H9 (cell line): ENCODE results near the gene GLRX3. TPM values are rescaled to one million over a fixed set of nuclear protein-coding genes. Genes with fewer than 3 reads are reported as not detected.

ENCODE experiments used
- DNase-seq: peaks from one replicate; pipeline ENCODE4 v3.0.0-alpha.2; 2017
- H2AFZ ChIP-seq: one replicate; pipeline ENCODE4 v1.6.1; 2013; ENCODE audit warnings: mild to moderate bottlenecking, low read length, control low read depth, moderate library complexity
- H2AK5ac ChIP-seq: 2 replicates; pipeline ENCODE4 v1.6.1; 2013; ENCODE audit warnings: low read length, control low read depth, mixed read lengths; ENCODE audit not compliant: insufficient read length
- H2BK120ac ChIP-seq: one replicate; pipeline ENCODE4 v1.6.1; 2013; ENCODE audit warnings: low read depth, mild to moderate bottlenecking, low read length, control low read depth, inconsistent platforms; ENCODE audit not compliant: poor library complexity, severe bottlenecking
- H2BK12ac ChIP-seq: 2 replicates; pipeline ENCODE4 v1.6.1; 2013; ENCODE audit warnings: low read length, control low read depth, mixed read lengths, low read depth; ENCODE audit not compliant: insufficient read length
- H2BK15ac ChIP-seq: 2 replicates; pipeline ENCODE4 v1.6.1; 2013; ENCODE audit warnings: low read depth, low read length, control low read depth
- H2BK20ac ChIP-seq: one replicate; pipeline ENCODE4 v1.6.1; 2013; ENCODE audit warnings: low read depth, mild to moderate bottlenecking, low read length, control low read depth, inconsistent platforms; ENCODE audit not compliant: poor library complexity, severe bottlenecking
- H2BK5ac ChIP-seq: 2 replicates; pipeline ENCODE4 v1.6.1; 2013; ENCODE audit warnings: low read length, control low read depth, mixed read lengths; ENCODE audit not compliant: insufficient read length
- H3K14ac ChIP-seq: 2 replicates; pipeline ENCODE4 v1.6.1; 2013; ENCODE audit warnings: low read length, control low read depth; ENCODE audit not compliant: insufficient read depth
- H3K18ac ChIP-seq: 2 replicates; pipeline ENCODE4 v1.6.1; 2013; ENCODE audit warnings: low read depth, mild to moderate bottlenecking, mixed read lengths, low read length, control low read depth; ENCODE audit not compliant: insufficient read length
- H3K23ac ChIP-seq: 2 replicates; pipeline ENCODE4 v1.6.1; 2013; ENCODE audit warnings: low read length, control low read depth, mixed read lengths, low read depth; ENCODE audit not compliant: insufficient read length
- H3K23me2 ChIP-seq: 2 replicates; pipeline ENCODE4 v1.6.1; 2013; ENCODE audit warnings: low read depth, mild to moderate bottlenecking, mixed read lengths, low read length, control low read depth; ENCODE audit not compliant: insufficient read length, poor library complexity, severe bottlenecking
- H3K27ac ChIP-seq: 2 replicates; pipeline ENCODE4 v1.5.1; 2013; ENCODE audit warnings: low read length, control low read depth, mixed read lengths, low read depth; ENCODE audit not compliant: insufficient read length
- H3K27me3 ChIP-seq: 2 replicates; pipeline ENCODE4 v1.6.1; 2013; ENCODE audit warnings: low read length, control low read depth, inconsistent platforms; ENCODE audit not compliant: insufficient read depth
- H3K4ac ChIP-seq: 2 replicates; pipeline ENCODE4 v1.6.1; 2013; ENCODE audit warnings: low read depth, mild to moderate bottlenecking, control low read depth, inconsistent platforms, low read length, moderate library complexity
- H3K4me1 ChIP-seq: 2 replicates; pipeline ENCODE4 v1.6.1; 2013; ENCODE audit warnings: low read length, control low read depth, inconsistent platforms; ENCODE audit not compliant: insufficient read depth
- H3K4me2 ChIP-seq: 2 replicates; pipeline ENCODE4 v1.6.1; 2013; ENCODE audit warnings: low read length, control low read depth, mixed read lengths; ENCODE audit not compliant: insufficient read length, insufficient read depth
- H3K56ac ChIP-seq: 2 replicates; pipeline ENCODE4 v1.6.1; 2013; ENCODE audit warnings: low read depth, mild to moderate bottlenecking, mixed read lengths, low read length, control low read depth; ENCODE audit not compliant: insufficient read length
- H3K79me1 ChIP-seq: 2 replicates; pipeline ENCODE4 v1.6.1; 2013; ENCODE audit warnings: low read depth, mild to moderate bottlenecking, moderate library complexity, low read length, control low read depth, inconsistent platforms; ENCODE audit not compliant: insufficient read depth, poor library complexity, severe bottlenecking
- H3K79me2 ChIP-seq: 2 replicates; pipeline ENCODE4 v1.6.1; 2013; ENCODE audit warnings: low read length, control low read depth, inconsistent platforms; ENCODE audit not compliant: insufficient read depth
- H3K9ac ChIP-seq: 2 replicates; pipeline ENCODE4 v1.6.1; 2013; ENCODE audit warnings: low read length, control low read depth, mixed read lengths; ENCODE audit not compliant: insufficient read length; ENCODE audit errors: extremely low read depth
- H3K9me3 ChIP-seq: one replicate; pipeline ENCODE4 v1.6.1; 2013; ENCODE audit warnings: low read depth, low read length, inconsistent platforms; ENCODE audit not compliant: control insufficient read depth
- H3T11ph ChIP-seq: one replicate; pipeline ENCODE4 v1.6.1; 2013; ENCODE audit warnings: mild to moderate bottlenecking, low read length, control low read depth, inconsistent platforms
- H4K20me1 ChIP-seq: one replicate; pipeline ENCODE4 v1.6.1; 2013; ENCODE audit not compliant: control insufficient read depth, insufficient read length, insufficient read depth
- H4K5ac ChIP-seq: 2 replicates; pipeline ENCODE4 v1.6.1; 2013; ENCODE audit warnings: low read depth, mild to moderate bottlenecking, mixed read lengths, low read length, control low read depth; ENCODE audit not compliant: insufficient read length
- H4K8ac ChIP-seq: replicated peaks from 2 replicates; pipeline ENCODE4 v1.6.1; 2013; ENCODE audit warnings: low read length, control low read depth, mixed read lengths, low read depth; ENCODE audit not compliant: insufficient read length
- H4K91ac ChIP-seq: 2 replicates; pipeline ENCODE4 v1.6.1; 2013; ENCODE audit warnings: low read depth, mild to moderate bottlenecking, moderate library complexity, mixed read lengths, low read length, control low read depth; ENCODE audit not compliant: insufficient read length
- H3K27ac Mint-ChIP-seq, 3 experiments: 2 replicates in 2 of 3; 3 replicates in 1 of 3; pipeline ENCODE4 v1.8.0; 2020 to 2021; ENCODE audit warnings: mixed read lengths in 3 of 3, mild to moderate bottlenecking in 1 of 3, moderate library complexity in 1 of 3
- H3K27me3 Mint-ChIP-seq: 2 replicates; pipeline ENCODE4 v1.8.0; 2021; ENCODE audit warnings: low read depth, mild to moderate bottlenecking, moderate library complexity, mixed read lengths
- H3K36me3 Mint-ChIP-seq, 3 experiments: 2 replicates in 2 of 3; 3 replicates in 1 of 3; pipeline ENCODE4 v1.8.0; 2020 to 2021; ENCODE audit warnings: low read depth in 3 of 3, mixed read lengths in 3 of 3; ENCODE audit not compliant: insufficient read depth in 1 of 3
- H3K4me1 Mint-ChIP-seq, 2 experiments: 2 replicates each; pipeline ENCODE4 v1.8.0; 2020; ENCODE audit warnings: mixed read lengths in 2 of 2
- H3K4me3 Mint-ChIP-seq, 2 experiments: 2 replicates in 1 of 2; 3 replicates in 1 of 2; pipeline ENCODE4 v1.8.0; 2020 to 2021; ENCODE audit warnings: mild to moderate bottlenecking in 2 of 2, mixed read lengths in 2 of 2, moderate library complexity in 1 of 2
- H3K9me3 Mint-ChIP-seq, 2 experiments: 2 replicates in 1 of 2; 3 replicates in 1 of 2; pipeline ENCODE4 v1.8.0; 2020; ENCODE audit warnings: mild to moderate bottlenecking in 2 of 2, mixed read lengths in 2 of 2, moderate library complexity in 1 of 2
- WGBS: extraction: QIAGEN DNeasy Blood & Tissue Kit; methylation state at CpG from one replicate; pipeline ENCODE4 v1.1.7; 2013; ENCODE audit warnings: missing lambda C conversion rate, low lambda C conversion rate, mixed read lengths; ENCODE audit not compliant: insufficient read length; ENCODE audit errors: extremely low coverage; 5-methylcytosine and 5-hydroxymethylcytosine counted together
- total RNA-seq: library from RNA; stranded (reverse); gene quantifications from 2 replicates; pipeline ENCODE4 v1.2.1, GENCODE V29; 2021
- TF ChIP-seq, protein P1 (sequence below): fragments of 200-600 bp; sonication (generic); conservative IDR thresholded peaks from 3 replicates; pipeline ENCODE4 v1.8.0; 2021; ENCODE audit warnings: antibody characterized with exemption, mild to moderate bottlenecking

Gene GLRX3
- total RNA-seq, 1 experiment from 2014 or later = 139 TPM

DNA sequence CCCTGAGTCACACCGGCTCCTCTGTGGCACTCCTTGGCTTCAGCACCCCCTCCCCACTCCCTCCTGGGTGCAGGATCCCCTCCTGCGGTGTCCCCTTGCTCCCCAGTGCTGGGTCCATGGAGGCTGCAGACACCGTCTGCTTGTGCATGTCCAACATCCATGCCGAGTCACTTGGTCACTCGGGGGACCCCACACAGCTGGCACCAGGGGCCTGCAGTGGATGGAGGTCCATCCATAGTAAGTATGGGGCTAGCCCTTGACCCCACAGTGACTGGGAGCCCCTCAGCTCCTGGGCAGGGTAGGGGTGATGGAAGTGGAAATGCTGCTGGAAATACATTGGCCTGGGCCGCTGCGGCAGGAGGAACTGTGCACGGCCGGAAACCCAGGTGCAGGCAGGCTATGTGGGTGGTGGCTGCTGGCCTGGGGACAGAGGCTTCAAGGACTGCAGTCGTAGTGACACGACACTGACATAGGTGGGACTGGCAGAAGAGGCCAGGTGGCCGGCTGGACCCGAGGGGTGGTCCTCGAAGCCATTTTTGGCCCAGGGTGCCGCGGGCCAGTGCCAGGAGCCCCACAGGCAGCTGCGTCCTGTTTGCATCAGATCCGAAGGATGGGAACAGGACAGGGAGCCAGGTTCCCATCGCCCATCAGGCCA is 58.9 kb downstream of the GLRX3 start:
- H3K23ac ChIP-seq = no peak overlapping the region
- no peak overlapping the region for H3K4me3 Mint-ChIP-seq
- no peak overlapping the region for H3T11ph ChIP-seq
- TF ChIP-seq, protein P1, sequence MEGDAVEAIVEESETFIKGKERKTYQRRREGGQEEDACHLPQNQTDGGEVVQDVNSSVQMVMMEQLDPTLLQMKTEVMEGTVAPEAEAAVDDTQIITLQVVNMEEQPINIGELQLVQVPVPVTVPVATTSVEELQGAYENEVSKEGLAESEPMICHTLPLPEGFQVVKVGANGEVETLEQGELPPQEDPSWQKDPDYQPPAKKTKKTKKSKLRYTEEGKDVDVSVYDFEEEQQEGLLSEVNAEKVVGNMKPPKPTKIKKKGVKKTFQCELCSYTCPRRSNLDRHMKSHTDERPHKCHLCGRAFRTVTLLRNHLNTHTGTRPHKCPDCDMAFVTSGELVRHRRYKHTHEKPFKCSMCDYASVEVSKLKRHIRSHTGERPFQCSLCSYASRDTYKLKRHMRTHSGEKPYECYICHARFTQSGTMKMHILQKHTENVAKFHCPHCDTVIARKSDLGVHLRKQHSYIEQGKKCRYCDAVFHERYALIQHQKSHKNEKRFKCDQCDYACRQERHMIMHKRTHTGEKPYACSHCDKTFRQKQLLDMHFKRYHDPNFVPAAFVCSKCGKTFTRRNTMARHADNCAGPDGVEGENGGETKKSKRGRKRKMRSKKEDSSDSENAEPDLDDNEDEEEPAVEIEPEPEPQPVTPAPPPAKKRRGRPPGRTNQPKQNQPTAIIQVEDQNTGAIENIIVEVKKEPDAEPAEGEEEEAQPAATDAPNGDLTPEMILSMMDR = no peak
- no peak overlapping the region for H4K5ac ChIP-seq
- DNase-seq = no peak
- no peaks in the 10 kb centered on the region for H3K9me3 Mint-ChIP-seq
- H3K18ac ChIP-seq = no peak overlapping the region
- no peaks in the 10 kb centered on the region; a peak in 1 of 7 replicates for H3K36me3 Mint-ChIP-seq
- H2BK120ac ChIP-seq = no peak overlapping the region
- H3K27ac Mint-ChIP-seq = no peak overlapping the region; a peak in 1 of 7 replicates
- H3K9me3 ChIP-seq = no peaks in the 10 kb centered on the region
- H3K23me2 ChIP-seq = peaks cover 6% of the 10 kb centered on the region
- H3K27me3 Mint-ChIP-seq = no peaks in the 10 kb centered on the region; the same call in none of the 2 replicates
- H3K14ac ChIP-seq = no peak overlapping the region
- H2BK5ac ChIP-seq = no peak overlapping the region
- H3K4me1 ChIP-seq = no peaks in the 10 kb centered on the region
- no peaks in the 10 kb centered on the region for H3K27me3 ChIP-seq
- no peak overlapping the region for H3K56ac ChIP-seq
- H3K79me1 ChIP-seq = no peaks in the 10 kb centered on the region
- H2AFZ ChIP-seq = no peak overlapping the region
- H3K9ac ChIP-seq = no peak overlapping the region
- no peak overlapping the region for H2BK15ac ChIP-seq
- H4K20me1 ChIP-seq = no peaks in the 10 kb centered on the region
- H2AK5ac ChIP-seq = no peak overlapping the region
- no CpG with 5 or more reads among the region's 19 CpGs for WGBS
- H4K91ac ChIP-seq = no peak overlapping the region
- no peak overlapping the region for H3K27ac ChIP-seq
- no peak overlapping the region for H4K8ac ChIP-seq
- H3K79me2 ChIP-seq = no peaks in the 10 kb centered on the region
- H2BK12ac ChIP-seq = no peak overlapping the region
- H3K4me2 ChIP-seq = no peak overlapping the region
- no peak overlapping the region for H2BK20ac ChIP-seq
- H3K4me1 Mint-ChIP-seq = peaks cover 5 to 16% of the 10 kb centered on the region in 2 experiments
- H3K4ac ChIP-seq = no peak overlapping the region
